Loucy (cell line): Measurements from ENCODE around the gene MYG1.

Experiments used
- H2AFZ ChIP-seq: fragments of 200-600 bp; sonication (generic); 2 replicates; pipeline ENCODE4 v1.6.0; 2016; ENCODE audit warnings: antibody characterized with exemption, mild to moderate bottlenecking, low read length, moderate library complexity
- H3F3A ChIP-seq: fragments of 200-600 bp; 2 replicates; pipeline ENCODE4 v1.6.0; 2016; ENCODE audit warnings: antibody characterized with exemption, low read depth, mild to moderate bottlenecking
- H3K27me3 ChIP-seq: fragments of 200-600 bp; sonication (generic); 2 replicates; pipeline ENCODE4 v1.6.1; 2014; ENCODE audit warnings: low read length, mild to moderate bottlenecking; ENCODE audit not compliant: insufficient read depth, poor library complexity, severe bottlenecking
- H3K36me3 ChIP-seq: fragments of 200-600 bp; sonication (generic); 2 replicates; pipeline ENCODE4 v1.6.1; 2016; ENCODE audit warnings: low read length; ENCODE audit not compliant: insufficient read depth
- H3K4me1 ChIP-seq: fragments of 200-600 bp; sonication (generic); 2 replicates; pipeline ENCODE4 v1.5.1; 2014; ENCODE audit warnings: low read length, mild to moderate bottlenecking; ENCODE audit not compliant: insufficient read depth, poor library complexity, severe bottlenecking
- H3K4me2 ChIP-seq: fragments of 200-600 bp; sonication (generic); 2 replicates; pipeline ENCODE4 v1.6.0; 2014; ENCODE audit warnings: antibody characterized with exemption, low read length, low read depth, mild to moderate bottlenecking; ENCODE audit not compliant: poor library complexity, severe bottlenecking
- H3K4me3 ChIP-seq: fragments of 200-600 bp; sonication (generic); 2 replicates; pipeline ENCODE4 v1.5.1; 2014; ENCODE audit warnings: low read length, mild to moderate bottlenecking, mixed read lengths; ENCODE audit not compliant: poor library complexity, severe bottlenecking
- H3K79me2 ChIP-seq: fragments of 200-600 bp; sonication (generic); 2 replicates; pipeline ENCODE4 v1.6.1; 2014; ENCODE audit warnings: low read length; ENCODE audit not compliant: insufficient read depth
- H3K9ac ChIP-seq: fragments of 200-600 bp; sonication (generic); 2 replicates; pipeline ENCODE4 v1.6.0; 2014; ENCODE audit warnings: mild to moderate bottlenecking, low read depth, low read length, moderate library complexity; ENCODE audit not compliant: poor library complexity, severe bottlenecking
- H3K9me2 ChIP-seq: fragments of 200-600 bp; sonication (generic); replicated peaks from 2 replicates; pipeline ENCODE4 v1.6.1; 2016; ENCODE audit warnings: low read depth, low read length, mixed read lengths
- H3K9me3 ChIP-seq: fragments of 200-600 bp; sonication (generic); 2 replicates; pipeline ENCODE4 v1.6.1; 2014; ENCODE audit warnings: mild to moderate bottlenecking, antibody characterized with exemption, low read length, low read depth; ENCODE audit not compliant: insufficient read depth
- H4K20me1 ChIP-seq: fragments of 200-600 bp; sonication (generic); 2 replicates; pipeline ENCODE4 v1.6.0; 2014; ENCODE audit warnings: antibody characterized with exemption, low read length, mild to moderate bottlenecking; ENCODE audit not compliant: insufficient read depth, poor library complexity, severe bottlenecking
- CTCF ChIP-seq: fragments of 200-600 bp; sonication (generic); conservative IDR thresholded peaks from 2 replicates; pipeline ENCODE4 v1.5.1; 2014; ENCODE audit warnings: mild to moderate bottlenecking, antibody characterized with exemption, low read length
- EZH2phosphoT487 ChIP-seq: fragments of 200-600 bp; IDR thresholded peaks from 2 replicates; pipeline ENCODE4 v1.6.1; 2018; ENCODE audit warnings: antibody characterized with exemption, mild to moderate bottlenecking, moderate library complexity, borderline replicate concordance

Gene MYG1

GRCh38 chr12:53338017-53338416 lies 38.5 kb downstream of the MYG1 start:
- no peaks in the 10 kb centered on the region for H4K20me1 ChIP-seq
- no peaks in the 10 kb centered on the region for H3K36me3 ChIP-seq
- H3K9me2 ChIP-seq, result no peaks in the 10 kb centered on the region
- TF ChIP-seq CTCF (no peak), EZH2phosphoT487 (no peak)
- no peak overlapping the region for H3K4me3 ChIP-seq
- H3K4me2 ChIP-seq, result no peak overlapping the region
- peak overlapping the region; percentile 42; the same call in 1 of the 2 replicates for H2AFZ ChIP-seq
- H3K9me3 ChIP-seq, result no peaks in the 10 kb centered on the region
- no peaks in the 10 kb centered on the region for H3K79me2 ChIP-seq
- peaks cover 10% of the 10 kb centered on the region for H3K4me1 ChIP-seq
- H3F3A ChIP-seq, result no peaks in the 10 kb centered on the region
- no peaks in the 10 kb centered on the region for H3K27me3 ChIP-seq
- H3K9ac ChIP-seq, result no peak overlapping the region

- no peaks in the 10 kb centered on the region for H3K27me3 ChIP-seq
- H3K9me2 ChIP-seq, result no peaks in the 10 kb centered on the region
- H3K4me1 ChIP-seq, result peaks cover 10% of the 10 kb centered on the region
- no peaks in the 10 kb centered on the region for H3F3A ChIP-seq
- no peaks in the 10 kb centered on the region for H3K9me3 ChIP-seq
- no peaks in the 10 kb centered on the region for H3K79me2 ChIP-seq
- no peaks in the 10 kb centered on the region for H4K20me1 ChIP-seq
- no peak for TF ChIP-seq EZH2phosphoT487
- no peak for TF ChIP-seq CTCF
- no peak overlapping the region for H3K9ac ChIP-seq
- no peak overlapping the region for H3K4me2 ChIP-seq
- no peak overlapping the region for H3K4me3 ChIP-seq
- no peaks in the 10 kb centered on the region for H3K36me3 ChIP-seq
- no peak overlapping the region for H2AFZ ChIP-seq
Observed at GRCh38 chr12:53338916-53339315, 39.4 kb downstream of the MYG1 start.

- no peaks in the 10 kb centered on the region for H3K27me3 ChIP-seq
- H3K9me3 ChIP-seq, result no peaks in the 10 kb centered on the region
- no peaks in the 10 kb centered on the region for H3K9me2 ChIP-seq
- no peaks in the 10 kb centered on the region for H3K79me2 ChIP-seq
- no peak overlapping the region for H2AFZ ChIP-seq
- TF ChIP-seq EZH2phosphoT487 (no peak), CTCF (no peak)
- H3K4me2 ChIP-seq, result no peak overlapping the region
- H3K4me1 ChIP-seq, result peaks cover 17% of the 10 kb centered on the region
- no peaks in the 10 kb centered on the region for H4K20me1 ChIP-seq
- no peak overlapping the region for H3K9ac ChIP-seq
- no peak overlapping the region for H3K4me3 ChIP-seq
- no peaks in the 10 kb centered on the region for H3F3A ChIP-seq
- no peaks in the 10 kb centered on the region for H3K36me3 ChIP-seq
Observed at GRCh38 chr12:53340398-53340797, 40.9 kb downstream of the MYG1 start.
